Fibroblast of skin of scalp (primary cell): Measurements from ENCODE around the gene C1QTNF3.

Source experiments
- DNase-seq: peaks from one replicate; pipeline ENCODE4 v3.0.0-alpha.2; 2013

C1QTNF3 gene

DNA sequence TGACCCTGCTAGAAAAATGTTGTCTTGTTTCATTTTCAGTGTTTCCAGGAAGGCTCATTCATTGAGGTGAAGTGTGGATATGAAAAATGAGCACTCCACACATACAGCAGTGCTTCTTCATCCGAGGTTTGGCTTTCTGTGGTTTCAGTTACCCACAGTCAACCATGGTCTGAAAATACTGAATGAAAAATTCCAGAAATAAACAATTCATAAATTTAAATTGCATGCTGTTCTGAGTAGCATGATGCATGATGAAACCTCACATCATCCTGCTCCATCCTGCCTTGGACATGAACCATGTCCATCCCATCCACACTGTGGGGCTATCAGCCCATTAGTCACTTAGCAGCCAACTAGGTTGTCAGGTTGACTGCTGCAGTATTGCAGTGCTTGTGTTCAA lies 48.2 kb downstream of the C1QTNF3 start:
- peak; percentile 88 for DNase-seq

DNA sequence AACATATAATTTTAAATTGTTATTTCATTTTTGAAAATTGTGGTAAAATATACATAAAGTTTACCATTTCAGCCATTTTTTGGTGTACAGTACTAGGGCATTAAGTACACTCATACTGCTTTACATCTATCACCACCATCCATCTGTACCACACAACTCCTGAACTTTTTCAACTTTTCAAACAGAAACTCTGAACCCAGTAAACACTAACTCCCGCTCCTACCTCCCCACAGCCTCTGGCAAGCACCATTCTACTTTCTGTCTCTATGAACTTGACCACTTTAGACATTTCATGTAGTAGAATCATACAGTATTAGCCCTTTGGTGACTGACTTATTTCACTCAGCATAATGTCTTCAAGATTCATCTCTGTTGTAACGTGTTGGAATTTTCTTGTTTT lies 50.1 kb downstream of the C1QTNF3 start:
- DNase-seq = no peak

DNA sequence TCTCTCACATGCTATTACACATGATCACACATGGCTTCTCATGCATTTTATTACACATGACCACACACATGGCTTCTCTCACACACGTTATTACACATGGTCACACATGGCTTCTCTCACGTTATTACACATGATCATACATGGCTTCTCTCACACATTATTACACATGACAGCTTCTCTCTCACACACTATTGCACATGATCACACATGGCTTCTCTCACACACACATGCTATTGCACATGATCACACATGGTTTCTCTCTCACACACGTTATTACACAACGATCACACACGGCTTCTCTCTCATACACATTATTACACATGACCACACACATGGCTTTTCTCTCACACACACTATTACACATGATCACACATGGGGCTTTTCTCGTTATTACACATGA lies 57.6 kb downstream of the C1QTNF3 start:
- no peak for DNase-seq

DNA sequence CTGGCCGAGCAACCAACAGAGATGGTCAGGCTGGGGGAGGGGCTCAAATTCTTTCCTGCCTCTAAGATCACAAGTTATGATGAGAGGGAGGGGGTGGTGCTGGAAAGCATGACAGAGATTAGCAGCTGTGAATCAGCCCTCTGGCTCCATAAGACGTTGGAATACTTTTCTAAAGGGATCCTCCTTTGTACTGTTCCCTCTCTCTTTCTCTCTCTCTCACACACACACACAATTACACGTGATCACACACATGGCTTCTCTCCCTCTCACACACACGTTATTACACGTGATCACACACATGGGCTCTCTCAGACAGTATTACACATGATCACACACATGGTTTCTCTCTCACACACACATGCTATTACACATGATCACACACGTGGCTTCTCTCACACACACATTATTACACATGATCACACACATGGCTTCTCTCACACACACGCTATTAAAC lies 58.3 kb downstream of the C1QTNF3 start, which contains the start of gene SLC45A2:
Gene SLC45A2, minus strand, starts transcription at position 23 of the 454 bp plus-strand sequence. CDS start 110 bp downstream, outside the sequence.
- peak; percentile 56 for DNase-seq

DNA sequence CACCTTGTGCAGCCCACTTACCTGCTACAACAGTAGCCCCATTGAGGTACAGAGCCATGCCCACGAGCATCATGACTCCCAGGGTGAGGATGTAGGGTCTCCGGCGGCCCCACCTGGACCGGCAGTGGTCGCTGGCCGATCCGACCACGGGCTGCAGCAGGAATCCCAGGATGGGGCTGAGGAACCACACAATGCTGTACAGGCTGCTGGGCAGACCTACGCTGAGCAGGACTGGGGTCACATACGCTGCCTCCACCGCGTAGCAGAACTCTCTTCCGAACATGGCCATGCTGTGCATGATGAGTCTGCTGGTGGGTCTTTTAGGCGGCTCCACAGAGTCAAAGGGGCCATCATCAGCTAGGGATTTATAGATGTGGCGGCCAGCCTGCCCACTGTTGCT lies 58.8 kb downstream of the C1QTNF3 start:
- DNase-seq = no peak

DNA sequence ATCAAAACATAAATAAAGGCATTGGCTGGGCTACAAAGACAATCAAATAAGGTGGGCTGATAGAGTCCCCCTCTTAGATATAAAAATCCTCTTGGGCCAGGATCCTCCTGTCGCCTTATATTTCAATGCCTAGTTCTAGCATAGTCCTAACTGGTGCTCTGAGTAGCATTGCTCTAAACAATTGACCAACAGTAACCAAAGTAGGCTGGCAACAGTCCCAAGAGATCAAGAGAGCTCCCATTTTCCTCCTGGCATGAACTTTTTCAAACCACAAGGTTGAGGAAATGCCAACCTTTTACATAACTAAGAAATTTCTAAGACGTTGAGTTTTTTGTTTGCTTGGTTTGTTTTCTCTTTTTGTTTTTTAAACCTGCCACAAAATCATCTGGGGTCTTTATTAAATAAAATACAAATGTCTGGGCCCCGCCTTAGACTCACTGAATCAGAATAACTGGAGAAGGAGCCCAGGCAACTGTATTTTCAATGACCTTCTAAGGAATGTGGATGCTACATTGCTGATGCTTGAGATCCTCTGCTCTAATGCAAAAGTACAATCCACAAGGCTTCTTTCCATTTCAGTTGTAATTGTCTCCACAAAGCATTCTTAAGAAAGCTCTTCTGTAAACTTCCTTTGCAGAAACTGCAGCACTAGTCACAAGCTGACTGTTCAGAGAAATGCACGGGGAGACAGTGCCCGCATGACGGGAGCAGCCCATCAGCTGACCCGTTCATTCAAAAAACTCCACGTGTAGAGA lies 61.4 kb downstream of the C1QTNF3 start:
- DNase-seq = no peak

DNA sequence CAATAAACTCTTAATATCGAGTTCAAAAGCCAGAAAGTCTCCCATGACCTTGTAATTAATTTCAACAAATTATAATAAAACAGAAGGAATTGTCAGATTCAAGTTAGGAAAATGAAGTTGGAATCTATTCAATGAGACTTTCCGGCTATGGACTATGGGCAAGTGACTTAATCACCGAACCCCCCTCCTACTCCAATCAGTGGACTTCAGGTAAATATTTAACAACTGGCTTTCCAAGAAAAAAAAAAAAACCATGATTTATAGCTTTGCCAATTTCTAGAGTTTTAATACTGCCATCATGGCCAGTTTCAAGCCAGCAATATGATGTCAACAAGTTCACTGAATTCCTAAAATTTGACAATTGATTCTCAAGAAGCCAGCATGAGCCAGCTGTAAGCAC lies 63.0 kb downstream of the C1QTNF3 start:
- no peak for DNase-seq

DNA sequence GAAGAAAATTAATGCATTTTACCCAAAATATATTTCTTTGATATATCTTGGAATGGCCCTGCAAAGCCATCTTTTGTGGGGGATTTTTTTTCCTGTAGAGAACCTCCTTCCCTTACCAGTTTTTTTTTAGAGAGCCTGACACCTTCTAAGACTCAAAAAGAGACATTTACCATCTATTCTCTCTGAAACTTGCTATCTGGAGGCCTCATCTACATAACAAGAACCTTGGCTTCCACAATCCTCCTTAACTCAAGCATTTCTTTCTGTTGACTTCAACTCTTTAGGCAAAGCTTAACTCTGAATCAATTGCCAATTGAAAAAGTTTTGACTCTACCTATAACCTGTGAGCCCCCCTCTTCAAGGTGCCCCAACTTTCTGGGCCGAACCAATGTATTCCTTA lies 64.7 kb downstream of the C1QTNF3 start:
- no peak for DNase-seq

DNA sequence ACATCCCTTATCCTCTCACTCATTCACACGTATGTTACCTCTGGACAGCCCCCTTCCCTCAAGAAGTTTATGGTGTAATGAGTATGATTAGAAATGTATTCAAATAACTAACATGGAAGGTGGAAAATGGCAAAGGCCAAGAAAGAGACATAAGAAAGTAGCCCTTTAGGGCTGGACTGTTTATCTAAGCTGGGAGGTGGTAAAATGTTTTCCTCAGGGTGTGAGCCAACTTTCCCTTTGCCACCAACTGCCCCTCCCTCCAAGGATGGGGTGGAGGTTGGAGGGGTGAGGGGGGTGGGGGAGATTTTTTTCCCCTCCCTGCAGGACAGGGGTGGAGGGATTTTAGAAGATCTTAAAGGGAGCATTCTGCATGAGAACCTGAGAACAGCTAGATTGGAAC lies 66.7 kb downstream of the C1QTNF3 start:
- no peak for DNase-seq

DNA sequence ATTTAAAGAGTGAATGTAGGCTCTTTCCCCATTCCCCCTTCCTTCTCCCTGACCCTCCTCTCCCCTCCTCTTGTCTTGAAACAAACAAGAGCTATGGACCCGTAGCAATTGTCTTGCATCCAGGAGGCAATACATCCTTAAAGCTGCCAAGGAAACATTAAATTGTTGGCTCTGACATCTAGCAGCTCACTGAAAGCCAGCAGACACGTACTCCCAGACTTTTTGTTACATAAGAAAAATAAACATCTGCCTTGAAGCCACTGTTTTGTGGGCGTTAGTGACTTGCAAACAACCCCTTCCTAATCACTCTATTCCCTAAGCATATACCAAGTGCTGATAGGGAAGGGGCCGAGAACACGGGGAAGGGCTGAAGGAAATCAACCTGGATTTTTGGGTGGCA lies 67.2 kb downstream of the C1QTNF3 start:
- DNase-seq = no peak

DNA sequence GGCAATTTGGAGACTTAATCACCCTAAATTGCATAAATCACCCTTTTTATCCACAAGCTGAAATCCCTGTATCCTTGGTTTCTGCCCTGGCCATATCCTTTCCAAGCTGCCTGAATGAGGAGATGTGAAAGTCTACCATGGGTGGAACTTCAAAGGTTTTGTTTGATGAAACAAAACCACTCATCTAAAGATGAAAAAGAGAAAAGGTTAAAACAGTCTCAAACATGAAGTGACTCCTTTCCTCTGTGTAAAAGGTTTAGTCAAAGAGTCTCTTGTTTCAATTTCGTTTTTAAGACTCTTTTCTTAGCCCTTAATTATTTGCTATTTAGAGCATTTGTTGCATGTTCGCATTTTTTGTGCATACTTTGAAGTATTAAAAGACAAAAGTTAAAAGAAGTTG lies 69.7 kb downstream of the C1QTNF3 start:
- DNase-seq = no peak

DNA sequence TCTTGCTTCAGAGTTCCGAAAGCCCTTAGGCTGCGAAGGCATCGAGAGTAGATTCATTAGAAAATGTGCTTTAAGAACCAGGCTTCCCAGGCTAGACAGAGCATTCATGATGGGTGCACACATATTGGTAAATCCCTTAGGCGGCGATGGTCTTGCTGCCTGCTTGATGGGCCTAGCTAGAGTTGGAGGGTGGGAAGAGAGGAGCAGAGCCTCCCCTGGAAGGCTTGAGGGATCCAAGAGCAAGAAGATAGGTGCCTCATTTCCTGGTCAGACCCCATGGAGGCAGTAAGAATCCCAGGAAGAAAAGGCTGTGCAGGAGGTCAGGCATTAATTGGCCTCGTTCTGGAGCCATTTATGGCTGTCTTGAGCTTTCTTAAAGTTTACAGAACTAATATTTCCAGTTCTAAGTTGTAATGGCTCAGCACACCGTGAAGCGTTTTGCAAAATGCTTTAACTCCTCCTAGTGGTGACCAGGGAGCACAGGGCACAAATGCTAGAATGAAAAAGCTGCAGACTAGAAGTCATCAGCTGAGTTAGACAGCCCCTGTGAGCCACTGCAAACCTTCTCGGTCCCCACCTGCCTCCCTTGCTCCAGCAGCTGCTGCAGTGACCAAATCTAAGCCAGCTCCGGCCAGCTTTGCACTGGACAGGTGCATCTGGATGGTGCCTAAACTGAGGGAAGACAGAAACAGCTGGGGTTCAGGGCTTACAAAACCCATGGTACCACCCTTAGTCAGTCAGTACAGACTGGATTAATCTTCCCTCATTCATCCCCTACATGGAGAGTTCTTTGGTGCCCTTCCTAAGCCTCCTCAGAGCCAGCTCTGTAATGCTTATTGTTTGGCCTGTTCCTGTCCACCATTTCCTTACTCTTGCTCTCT lies 73.2 kb downstream of the C1QTNF3 start:
- DNase-seq = peak; percentile 72

DNA sequence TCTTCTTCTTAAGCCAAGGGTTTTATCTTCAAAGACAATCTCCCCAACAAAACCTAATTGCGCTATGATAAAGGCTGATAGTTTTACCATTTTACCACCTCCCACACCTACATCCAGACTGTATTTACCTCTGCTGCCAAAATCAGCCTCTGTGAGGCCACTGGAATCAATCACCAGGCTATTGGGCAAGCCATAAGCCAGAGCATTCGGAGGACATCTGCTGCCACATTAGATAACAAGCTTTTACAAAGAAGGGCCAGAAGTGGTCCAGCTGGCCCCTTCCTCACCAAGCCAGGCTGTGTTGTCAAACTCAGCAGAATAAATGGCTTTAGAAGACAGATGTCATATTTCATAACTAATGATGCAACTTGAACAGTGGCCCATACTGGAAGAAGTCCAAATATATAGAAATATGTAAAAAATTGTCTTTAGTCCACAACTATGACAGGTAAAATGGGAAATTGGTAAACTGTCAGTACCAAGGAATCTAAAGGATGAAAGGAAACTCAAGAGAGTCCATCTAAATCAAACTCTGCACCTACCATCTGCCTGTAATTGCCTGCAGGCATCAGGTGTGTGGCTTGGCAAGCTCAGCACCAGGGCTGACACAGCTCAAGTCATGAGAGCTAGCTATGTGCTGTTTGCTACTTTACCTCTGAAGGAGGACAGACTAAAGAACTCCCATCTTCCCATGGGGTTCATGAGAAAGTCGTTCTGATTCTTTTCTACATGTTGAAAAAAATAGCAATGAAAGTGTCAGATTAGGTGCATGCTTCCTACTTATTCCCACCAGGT lies 74.6 kb downstream of the C1QTNF3 start:
- DNase-seq = no peak
